ENCODE data around the gene FCHSD1. TPM values are rescaled to one million over a fixed set of nuclear protein-coding genes. Genes with fewer than 3 reads are reported as not detected.

Gene FCHSD1
- total RNA-seq, 1 experiment from 2014 or later = 37.2 TPM

GRCh38 chr5:141691867-141692532, 40.8 kb upstream of the FCHSD1 start:
- H3K27me3 ChIP-seq (ENCODE audit: insufficient read depth, low read length) = no peaks in the 10 kb centered on the region
- H3K4me3 ChIP-seq (replicated peaks in 1 of 2; ENCODE audit: low read depth in 1 of 2, low read length in 2 of 2) = peak overlapping the region in 1 of 2 experiments; percentile 33; a peak in 1 of 4 replicates
- no peaks in the 10 kb centered on the region for H3K79me2 ChIP-seq (ENCODE audit: insufficient read depth, low read length)
- intact Hi-C loops (cut with micrococcal nuclease) = loop anchor here (1.0 to 2.0 kb wide), 3 partner anchors 187 to 453 kb away; no protein-coding TSS in a partner anchor
- RAD21 ChIA-PET (ENCODE audit: low non-redundant PET in 1 of 2, low total read pairs in 2 of 2, uncharacterized antibody in 2 of 2, unreplicated experiment in 2 of 2) = interaction anchor here (0.8 to 3.6 kb wide), 10 partner anchors 27 to 320 kb away, joined by 3 to 20 read pairs (median 4); partner anchors contain the start of gene PCDH1 (in 2 of the 2)
- DNase-seq (ENCODE audit: low read depth, low spot score) (peak; percentile 51), ATAC-seq (peak; percentile 98)
- TF ChIP-seq CBX3 (IDR thresholded peaks at IDR 0.05; ENCODE audit: low read depth) (no peak), RAD21 (IDR thresholded peaks at IDR 0.05; ENCODE audit: low read depth) (peak; percentile 100), CTCF (IDR thresholded peaks at IDR 0.05 in 2 of 3, conservative IDR thresholded peaks at IDR 0.05 in 1 of 3; ENCODE audit: borderline replicate concordance in 1 of 3, insufficient read depth in 1 of 3, low read depth in 2 of 3, low read length in 2 of 3) (peak; percentile 90 to 98 (median 92))
- BruUV-seq (replicated peaks) = no TSS peak
- peaks cover 0 to 18% of the 10 kb centered on the region in 2 experiments; a peak in 3 of 4 replicates for H3K4me1 ChIP-seq (ENCODE audit: control insufficient read depth in 1 of 2, insufficient read depth in 2 of 2, low read length in 2 of 2)
- CTCF ChIA-PET = interaction anchor here (0.7 to 2.6 kb wide), 27 partner anchors 8 to 452 kb away, joined by 3 to 79 read pairs (median 4); partner anchors contain the start of genes ARAP3, DELE1, FCHSD1 and PCDH1
- H3K36me3 ChIP-seq (ENCODE audit: control insufficient read depth in 1 of 2, insufficient read depth in 2 of 2, low read length in 2 of 2) = no peaks in the 10 kb centered on the region
- H3K27ac ChIP-seq (ENCODE audit: low read depth, low read length) = no peak overlapping the region
- POLR2A ChIA-PET = interaction anchor here (0.8 to 1.7 kb wide), 2 partner anchors 9 to 268 kb away, joined by 3 to 5 read pairs; no protein-coding TSS in a partner anchor
- peak overlapping the region; percentile 69 for H3K4me2 ChIP-seq (ENCODE audit: low read length)
- H3K9ac ChIP-seq (ENCODE audit: low read length) = no peak overlapping the region
- H4K20me1 ChIP-seq (ENCODE audit: insufficient read depth) = no peaks in the 10 kb centered on the region
- H3K9me2 ChIP-seq (ENCODE audit: insufficient read depth) = no peaks in the 10 kb centered on the region
- peak overlapping the region; percentile 87 for H2AFZ ChIP-seq (ENCODE audit: low read depth, low read length, poor library complexity, severe bottlenecking)
- H3K9me3 ChIP-seq (ENCODE audit: control insufficient read depth in 1 of 2, insufficient read depth in 1 of 2, low read depth in 1 of 2, low read length in 2 of 2) = no peaks in the 10 kb centered on the region
